ENCODE measurements around the gene CAV2.

- TF ChIP-seq CTCF (IDR thresholded peaks at IDR 0.05 in 8 of 11, conservative IDR thresholded peaks at IDR 0.05 in 3 of 11): no peak
- TF ChIP-seq POLR2A (IDR thresholded peaks at IDR 0.05): no peak
- TF ChIP-seq POLR2AphosphoS5 (IDR thresholded peaks at IDR 0.05): no peak
Measured at GRCh38 chr7:116494472-116494871, 5.1 kb upstream of the CAV2 start.

All from spleen (tissue), 7 donors.